ENCODE data around the gene SZRD1. TPM values are rescaled to one million over a fixed set of nuclear protein-coding genes. Genes with fewer than 3 reads are reported as not detected.

The SZRD1 gene
- polyA plus RNA-seq, 1 donor from 2014 or later: 13.6 TPM

DNA sequence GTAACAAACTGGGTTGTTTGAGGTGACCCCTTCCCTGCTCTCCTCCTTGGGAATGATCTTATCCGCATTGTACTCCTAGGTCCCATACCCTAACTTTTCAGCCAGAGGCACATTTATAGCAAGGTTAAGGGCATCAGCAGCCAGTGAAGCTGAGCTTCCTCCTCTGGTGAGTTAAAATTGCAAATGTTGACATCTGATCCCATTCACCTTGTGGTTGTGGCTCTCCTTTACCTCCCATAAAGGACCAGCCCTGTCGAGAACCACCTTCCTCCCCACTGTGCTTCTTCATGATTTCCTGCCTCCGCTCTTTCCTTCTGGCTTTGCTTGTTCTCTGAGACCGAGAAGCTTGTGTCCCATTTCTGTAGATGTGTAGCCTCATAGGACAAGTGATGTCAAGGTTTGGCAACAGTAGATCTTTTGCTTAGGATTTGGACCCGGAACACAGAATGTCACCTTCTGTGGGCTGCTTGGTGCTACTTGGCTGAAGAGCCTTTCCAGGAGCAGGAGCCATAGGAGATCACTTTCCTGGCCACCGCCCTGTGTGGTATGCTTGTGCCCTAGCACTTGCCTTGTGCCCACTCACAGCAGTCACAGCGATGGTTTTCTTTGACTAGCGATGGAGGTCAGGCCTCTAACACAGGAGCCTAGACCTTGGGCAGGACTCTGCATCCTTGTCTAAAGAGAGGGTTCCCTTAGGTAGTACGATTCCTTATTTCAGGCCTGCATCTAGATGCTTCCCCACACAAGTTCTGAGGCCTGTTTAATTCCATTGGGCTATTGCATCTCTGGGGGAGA lies 18.8 kb downstream of the SZRD1 start:
- H3K27ac ChIP-seq (ENCODE audit: low read length): no peak overlapping the region
- no peak overlapping the region for H3K4me2 ChIP-seq (ENCODE audit: low read length)

DNA sequence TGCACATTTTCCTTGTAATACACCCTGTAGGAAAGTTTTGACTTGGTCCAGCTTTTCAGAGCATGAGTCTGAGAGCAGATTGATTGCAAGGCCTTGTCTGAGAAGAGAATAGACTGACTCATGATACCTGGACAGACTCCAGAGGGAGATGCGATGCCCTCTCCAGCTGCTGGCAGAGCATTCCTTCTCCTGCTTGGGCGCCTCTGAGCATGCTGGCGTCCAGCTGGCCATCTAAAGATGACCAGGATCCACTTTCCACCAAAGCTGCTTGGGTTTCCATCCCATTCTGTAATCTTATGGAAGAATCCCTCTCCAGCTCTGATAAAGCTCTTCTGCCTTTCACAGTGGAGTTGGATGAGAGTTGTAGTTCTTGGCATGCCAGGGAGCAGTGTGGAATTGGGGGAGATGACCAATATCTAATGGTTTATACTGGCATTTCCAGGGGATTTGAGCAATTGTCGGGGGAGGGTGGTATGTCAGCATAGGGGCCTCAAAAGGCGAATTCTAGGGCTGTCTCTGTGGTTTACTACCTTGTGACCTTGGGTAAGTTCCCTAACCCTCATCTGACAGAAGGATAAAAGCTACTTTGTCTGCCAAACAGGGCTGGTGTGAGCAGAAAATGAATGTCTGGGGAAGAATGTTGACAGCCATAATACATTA lies 19.5 kb downstream of the SZRD1 start:
- Histone ChIP-seq H3K79me2 (replicated peaks; ENCODE audit: insufficient read depth, low read length) (peaks cover 60% of the 10 kb centered on the region), H3K9me3 (ENCODE audit: low read length) (no peaks in the 10 kb centered on the region), H3K4me3 (ENCODE audit: low read length) (no peak overlapping the region), H3K27ac (ENCODE audit: low read length) (no peak overlapping the region), H3K9ac (ENCODE audit: low read length) (no peak overlapping the region), H3F3A (ENCODE audit: insufficient read depth, low read length, poor library complexity, severe bottlenecking) (no peaks in the 10 kb centered on the region), H3K9me2 (ENCODE audit: insufficient read depth, low read length) (no peaks in the 10 kb centered on the region), H3K27me3 (ENCODE audit: insufficient read depth, low read depth, low read length) (no peaks in the 10 kb centered on the region), H3K4me2 (ENCODE audit: low read length) (no peak overlapping the region), H2AFZ (ENCODE audit: low read depth, low read length) (no peak overlapping the region), H3K36me3 (ENCODE audit: insufficient read depth, low read length) (no peaks in the 10 kb centered on the region), H4K20me1 (ENCODE audit: insufficient read depth) (no peaks in the 10 kb centered on the region)
- TF ChIP-seq RAD21 (conservative IDR thresholded peaks at IDR 0.05): no peak
- no peak for TF ChIP-seq EP300 (conservative IDR thresholded peaks at IDR 0.05; ENCODE audit: poor library complexity, severe bottlenecking)
- no peak for TF ChIP-seq POLR2AphosphoS5 (IDR thresholded peaks at IDR 0.05)
- no peak for TF ChIP-seq EZH2 (IDR thresholded peaks at IDR 0.05; ENCODE audit: borderline replicate concordance, insufficient read depth, low read length, poor library complexity, severe bottlenecking)
- TF ChIP-seq MXI1 (conservative IDR thresholded peaks at IDR 0.05; ENCODE audit: poor library complexity, severe bottlenecking): no peak
- no peak for TF ChIP-seq TAF1 (IDR thresholded peaks at IDR 0.05; ENCODE audit: low read depth)
- TF ChIP-seq, protein P1, sequence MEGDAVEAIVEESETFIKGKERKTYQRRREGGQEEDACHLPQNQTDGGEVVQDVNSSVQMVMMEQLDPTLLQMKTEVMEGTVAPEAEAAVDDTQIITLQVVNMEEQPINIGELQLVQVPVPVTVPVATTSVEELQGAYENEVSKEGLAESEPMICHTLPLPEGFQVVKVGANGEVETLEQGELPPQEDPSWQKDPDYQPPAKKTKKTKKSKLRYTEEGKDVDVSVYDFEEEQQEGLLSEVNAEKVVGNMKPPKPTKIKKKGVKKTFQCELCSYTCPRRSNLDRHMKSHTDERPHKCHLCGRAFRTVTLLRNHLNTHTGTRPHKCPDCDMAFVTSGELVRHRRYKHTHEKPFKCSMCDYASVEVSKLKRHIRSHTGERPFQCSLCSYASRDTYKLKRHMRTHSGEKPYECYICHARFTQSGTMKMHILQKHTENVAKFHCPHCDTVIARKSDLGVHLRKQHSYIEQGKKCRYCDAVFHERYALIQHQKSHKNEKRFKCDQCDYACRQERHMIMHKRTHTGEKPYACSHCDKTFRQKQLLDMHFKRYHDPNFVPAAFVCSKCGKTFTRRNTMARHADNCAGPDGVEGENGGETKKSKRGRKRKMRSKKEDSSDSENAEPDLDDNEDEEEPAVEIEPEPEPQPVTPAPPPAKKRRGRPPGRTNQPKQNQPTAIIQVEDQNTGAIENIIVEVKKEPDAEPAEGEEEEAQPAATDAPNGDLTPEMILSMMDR (IDR thresholded peaks at IDR 0.05; ENCODE audit: poor library complexity, severe bottlenecking): no peak
- TF ChIP-seq, protein P2, sequence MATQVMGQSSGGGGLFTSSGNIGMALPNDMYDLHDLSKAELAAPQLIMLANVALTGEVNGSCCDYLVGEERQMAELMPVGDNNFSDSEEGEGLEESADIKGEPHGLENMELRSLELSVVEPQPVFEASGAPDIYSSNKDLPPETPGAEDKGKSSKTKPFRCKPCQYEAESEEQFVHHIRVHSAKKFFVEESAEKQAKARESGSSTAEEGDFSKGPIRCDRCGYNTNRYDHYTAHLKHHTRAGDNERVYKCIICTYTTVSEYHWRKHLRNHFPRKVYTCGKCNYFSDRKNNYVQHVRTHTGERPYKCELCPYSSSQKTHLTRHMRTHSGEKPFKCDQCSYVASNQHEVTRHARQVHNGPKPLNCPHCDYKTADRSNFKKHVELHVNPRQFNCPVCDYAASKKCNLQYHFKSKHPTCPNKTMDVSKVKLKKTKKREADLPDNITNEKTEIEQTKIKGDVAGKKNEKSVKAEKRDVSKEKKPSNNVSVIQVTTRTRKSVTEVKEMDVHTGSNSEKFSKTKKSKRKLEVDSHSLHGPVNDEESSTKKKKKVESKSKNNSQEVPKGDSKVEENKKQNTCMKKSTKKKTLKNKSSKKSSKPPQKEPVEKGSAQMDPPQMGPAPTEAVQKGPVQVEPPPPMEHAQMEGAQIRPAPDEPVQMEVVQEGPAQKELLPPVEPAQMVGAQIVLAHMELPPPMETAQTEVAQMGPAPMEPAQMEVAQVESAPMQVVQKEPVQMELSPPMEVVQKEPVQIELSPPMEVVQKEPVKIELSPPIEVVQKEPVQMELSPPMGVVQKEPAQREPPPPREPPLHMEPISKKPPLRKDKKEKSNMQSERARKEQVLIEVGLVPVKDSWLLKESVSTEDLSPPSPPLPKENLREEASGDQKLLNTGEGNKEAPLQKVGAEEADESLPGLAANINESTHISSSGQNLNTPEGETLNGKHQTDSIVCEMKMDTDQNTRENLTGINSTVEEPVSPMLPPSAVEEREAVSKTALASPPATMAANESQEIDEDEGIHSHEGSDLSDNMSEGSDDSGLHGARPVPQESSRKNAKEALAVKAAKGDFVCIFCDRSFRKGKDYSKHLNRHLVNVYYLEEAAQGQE (IDR thresholded peaks at IDR 0.05; ENCODE audit: borderline replicate concordance): no peak

More for the DNA sequence above, 18.8 kb downstream of the SZRD1 start:
- H3K79me2 ChIP-seq (replicated peaks; ENCODE audit: insufficient read depth, low read length): peaks cover 59% of the 10 kb centered on the region
- no peaks in the 10 kb centered on the region for H3K9me3 ChIP-seq (ENCODE audit: low read length)
- no peaks in the 10 kb centered on the region for H4K20me1 ChIP-seq (ENCODE audit: insufficient read depth)
- no peak overlapping the region for H3K9ac ChIP-seq (ENCODE audit: low read length)
- no peaks in the 10 kb centered on the region for H3K27me3 ChIP-seq (ENCODE audit: insufficient read depth, low read depth, low read length)
- no peaks in the 10 kb centered on the region for H3F3A ChIP-seq (ENCODE audit: insufficient read depth, low read length, poor library complexity, severe bottlenecking)
- H3K9me2 ChIP-seq (ENCODE audit: insufficient read depth, low read length): no peaks in the 10 kb centered on the region
- TF ChIP-seq TAF1 (IDR thresholded peaks at IDR 0.05; ENCODE audit: low read depth): no peak
- TF ChIP-seq, protein P1 (IDR thresholded peaks at IDR 0.05; ENCODE audit: poor library complexity, severe bottlenecking): no peak
- TF ChIP-seq, protein P2 (IDR thresholded peaks at IDR 0.05; ENCODE audit: borderline replicate concordance): no peak
- TF ChIP-seq MXI1 (conservative IDR thresholded peaks at IDR 0.05; ENCODE audit: poor library complexity, severe bottlenecking): no peak
- TF ChIP-seq EZH2 (IDR thresholded peaks at IDR 0.05; ENCODE audit: borderline replicate concordance, insufficient read depth, low read length, poor library complexity, severe bottlenecking): no peak
- TF ChIP-seq SMC3 (conservative IDR thresholded peaks at IDR 0.05; ENCODE audit: poor library complexity): no peak
- no peak for TF ChIP-seq POLR2AphosphoS5 (IDR thresholded peaks at IDR 0.05)
- TF ChIP-seq EP300 (conservative IDR thresholded peaks at IDR 0.05; ENCODE audit: poor library complexity, severe bottlenecking): no peak
- no peak for TF ChIP-seq RAD21 (conservative IDR thresholded peaks at IDR 0.05)
- H3K36me3 ChIP-seq (ENCODE audit: insufficient read depth, low read length): no peaks in the 10 kb centered on the region
- H3K4me3 ChIP-seq (ENCODE audit: low read length): no peak overlapping the region
- H2AFZ ChIP-seq (ENCODE audit: low read depth, low read length): no peak overlapping the region

All from neural cell (in vitro differentiated cells).